Left renal pelvis (tissue), 4 donors: ENCODE data around the gene DPP8. TPM values are rescaled to one million over a fixed set of nuclear protein-coding genes. Genes with fewer than 3 reads are reported as not detected.
A peak's percentile ranks its signal among the peaks of the same experiment; 100 is the strongest.
"Not testable (repeated sequence)": the region's sequence is repeated elsewhere in the genome, so short reads cannot be mapped to it uniquely, and the experiment has no call there.

Experiments
- DNase-seq, 4 donors: peaks; one replicate each; pipeline ENCODE4 v3.0.0-alpha.2; 2013; ENCODE audit warnings: low read depth in 4 of 4, low spot score in 3 of 4
- polyA plus RNA-seq, 4 donors: library from polyadenylated mRNA; unstranded; fragments of 120-200 nt; gene quantifications; one replicate each; pipeline ENCODE4 v1.2.1, GENCODE V29; 2013; ENCODE audit not compliant: insufficient read length in 4 of 4

Gene DPP8
- polyA plus RNA-seq, 4 donors = 22.9 to 30.0 (median 25.9) TPM

DNA sequence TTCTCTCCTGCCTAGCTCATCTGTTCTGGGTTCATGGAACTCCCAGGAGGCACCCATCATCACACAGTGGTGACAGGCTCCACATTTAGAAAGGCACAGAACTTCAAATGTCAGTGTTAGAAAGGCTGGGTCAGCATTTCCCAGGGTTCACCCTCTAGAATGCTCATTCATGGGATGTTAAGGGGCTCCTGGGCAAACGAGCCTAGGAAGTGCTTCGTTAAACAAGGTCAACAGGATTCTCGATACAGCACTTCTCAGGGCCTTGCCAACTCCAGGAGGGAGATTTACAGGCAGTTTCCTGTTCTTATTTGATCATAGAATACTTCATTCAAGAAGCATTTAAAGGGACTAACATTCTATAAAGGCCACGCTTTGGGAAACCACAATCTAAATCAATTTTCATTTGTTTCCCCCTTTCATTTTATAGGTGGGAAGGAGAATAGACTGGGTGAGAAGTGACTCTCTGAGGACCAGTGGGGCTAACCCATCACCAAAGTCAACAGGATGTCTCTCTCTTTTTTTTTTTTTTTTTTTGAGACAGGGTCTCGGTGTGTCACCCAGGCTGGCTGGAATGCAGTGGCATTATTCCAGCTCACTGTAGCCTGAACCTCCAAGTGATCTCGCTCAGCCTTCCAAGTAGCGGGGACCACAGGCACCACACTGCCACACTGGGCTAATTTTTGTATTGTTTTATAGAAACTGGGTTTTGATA is 109.0 kb downstream of the DPP8 start:
- DNase-seq = no peak

DNA sequence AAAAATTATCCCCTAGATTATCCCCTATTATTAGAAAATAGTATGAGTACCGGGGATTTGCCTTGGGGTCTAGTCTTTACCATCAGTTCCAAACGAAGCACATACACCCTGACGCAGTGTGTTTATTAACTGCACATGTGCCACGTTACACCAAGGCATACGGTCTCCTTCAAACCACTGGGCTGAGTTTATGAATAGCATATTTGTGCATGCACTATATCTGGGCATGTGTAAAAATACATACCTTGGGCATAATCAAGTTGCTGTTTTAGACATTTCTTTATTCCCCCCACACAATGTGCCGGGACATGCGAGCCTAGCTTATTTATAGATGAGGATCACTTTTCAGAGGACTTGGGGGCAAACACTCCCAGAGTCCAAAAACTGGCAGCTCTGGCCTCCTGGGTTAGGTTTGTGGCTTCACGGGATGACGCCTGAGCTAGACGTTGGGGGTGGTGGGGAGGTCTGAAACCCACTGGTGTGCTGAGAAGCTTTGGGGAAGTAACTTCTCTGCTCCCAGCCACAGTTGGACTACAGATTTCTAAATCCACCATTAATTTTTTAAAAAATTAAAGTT is 111.0 kb downstream of the DPP8 start:
- DNase-seq = no peak

- DNase-seq = no peak
Measured at GRCh38 chr15:65405791-65406423, 111.6 kb downstream of the DPP8 start.

DNA sequence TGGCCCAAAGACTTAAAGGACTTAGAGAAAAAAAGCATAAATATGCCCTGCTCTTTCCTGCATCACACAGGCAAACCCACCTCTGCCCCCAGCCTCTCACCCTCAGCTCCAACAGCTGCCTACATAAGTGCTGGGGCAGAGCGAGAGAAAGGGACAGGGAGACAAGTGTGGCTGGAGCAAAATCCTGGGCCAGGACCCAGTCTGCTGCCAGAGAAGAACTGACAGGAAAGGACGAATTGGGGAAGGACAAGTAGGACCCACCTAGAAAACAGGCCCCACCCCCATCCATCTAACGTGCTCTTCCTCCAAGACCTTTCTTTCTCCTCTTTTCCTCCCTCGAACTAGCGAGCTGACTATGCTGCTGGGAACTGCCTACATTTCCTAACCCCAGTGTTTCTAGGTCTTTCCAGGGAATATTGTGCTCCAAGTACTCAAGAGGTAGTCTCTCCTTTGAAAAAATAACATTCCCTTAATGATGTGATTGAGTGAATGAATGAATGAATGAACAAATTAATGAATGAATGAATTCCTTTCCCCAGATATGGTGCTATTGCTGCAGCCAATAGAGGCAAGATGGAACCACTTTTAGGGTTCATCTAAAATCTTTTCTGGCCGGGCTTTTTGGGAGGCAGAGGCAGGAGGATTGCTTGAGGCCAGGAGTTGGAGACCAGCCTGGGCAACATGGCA is 113.2 kb downstream of the DPP8 start:
- no peak for DNase-seq

DNA sequence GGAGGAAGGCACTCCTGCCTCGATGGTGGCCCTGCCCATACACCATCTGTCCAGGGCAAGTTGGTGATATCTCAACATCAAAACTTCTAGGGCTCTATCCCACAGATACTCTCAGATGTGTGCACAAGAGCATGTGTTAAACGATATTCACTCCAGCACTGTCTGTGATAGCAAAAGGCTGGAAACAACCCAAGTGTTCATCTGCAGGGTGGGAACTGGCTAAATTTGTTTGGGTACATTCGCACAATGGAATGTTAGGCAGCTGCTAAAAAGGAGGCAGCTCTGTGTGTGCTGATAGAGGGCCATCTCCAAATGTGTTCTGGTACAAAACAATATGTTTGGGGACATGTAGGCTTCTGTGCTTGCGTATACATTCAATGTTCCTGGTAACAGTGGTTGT is 114.5 kb downstream of the DPP8 start:
- DNase-seq = no peak

GRCh38 chr15:65401611-65402240 is 115.8 kb downstream of the DPP8 start:
- no peak for DNase-seq

DNA sequence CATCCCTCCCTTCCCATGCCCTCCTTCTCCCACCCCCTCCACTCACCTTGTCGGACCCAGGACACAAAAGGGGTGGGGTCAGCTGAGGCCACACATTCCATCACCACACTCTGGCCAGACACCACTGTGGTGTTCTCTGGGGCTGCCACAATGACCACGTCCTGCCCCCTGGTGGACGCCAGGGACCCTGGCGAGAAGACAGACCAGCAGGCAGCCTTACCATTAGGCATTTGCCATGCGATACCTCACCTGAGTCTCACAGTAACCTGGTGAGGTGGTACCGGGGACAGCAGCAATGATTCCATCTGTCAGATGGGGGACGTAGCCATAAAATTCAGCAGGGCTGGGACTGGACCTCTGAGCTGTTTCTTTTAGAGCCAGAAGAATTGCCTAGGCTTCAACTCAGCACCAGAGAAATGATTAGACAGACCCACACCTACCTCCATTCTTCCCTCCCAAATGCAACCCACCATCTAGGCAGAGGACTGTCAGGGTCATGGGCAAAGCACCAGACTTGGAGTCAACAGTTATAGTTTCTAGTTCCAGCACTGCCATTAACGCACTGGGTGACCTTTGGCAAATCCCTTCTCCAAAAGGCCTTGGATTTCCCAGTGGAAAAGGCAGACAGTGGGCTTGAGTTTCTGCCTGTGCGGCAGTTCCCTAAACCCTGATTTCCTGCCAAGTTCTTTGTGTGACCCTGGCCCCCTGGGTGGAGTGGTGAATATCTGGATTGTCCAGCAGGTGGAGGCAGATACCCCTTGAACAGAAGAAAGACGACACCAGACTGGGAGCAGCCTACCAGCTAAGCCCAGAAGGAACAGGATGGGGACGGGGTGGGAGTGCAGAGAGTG is 116.5 kb downstream of the DPP8 start:
- peak in 1 of 4 donors; percentile 70 for DNase-seq

GRCh38 chr15:65399997-65400396 is 117.5 kb downstream of the DPP8 start:
- no peak for DNase-seq

- DNase-seq = no peak
Measured at GRCh38 chr15:65399001-65399706, 118.3 kb downstream of the DPP8 start.

DNA sequence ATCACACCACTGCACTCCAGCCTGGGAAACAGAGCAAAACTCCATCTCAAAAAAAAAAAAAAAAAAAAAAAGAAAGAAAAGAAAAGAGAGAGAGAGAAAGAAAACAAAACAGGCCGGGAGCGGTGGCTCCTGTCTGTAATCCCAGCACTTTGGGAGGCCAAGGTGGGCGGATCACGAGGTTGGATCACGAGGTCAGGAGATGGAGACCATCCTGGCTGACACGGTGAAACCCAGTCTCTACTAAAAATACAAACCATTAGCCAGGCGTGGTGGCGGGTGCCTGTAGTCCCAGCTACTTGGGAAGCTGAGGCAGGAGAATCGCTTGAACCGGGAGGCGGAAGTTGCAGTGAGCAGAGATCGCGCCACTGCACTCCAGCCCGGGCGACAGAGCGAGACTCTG is 119.0 kb downstream of the DPP8 start:
- not testable (repeated sequence) for DNase-seq

DNA sequence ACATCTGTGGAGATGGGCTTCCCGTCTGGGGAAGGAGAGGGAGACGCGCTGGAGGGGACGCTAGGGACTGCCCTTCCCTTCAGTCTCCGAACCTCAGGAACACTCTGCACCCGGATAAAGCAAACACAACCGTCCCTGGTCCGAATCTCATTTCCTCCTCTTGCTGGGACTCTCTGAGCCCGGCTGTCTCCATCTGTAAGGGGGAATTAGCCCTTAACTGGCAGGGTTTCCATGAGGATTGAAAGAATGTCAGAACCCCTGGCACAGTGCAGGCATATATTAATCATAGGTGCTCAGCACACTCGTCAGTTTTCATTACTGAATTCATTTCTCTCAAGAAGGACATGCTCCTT is 120.5 kb downstream of the DPP8 start:
- no peak for DNase-seq

DNA sequence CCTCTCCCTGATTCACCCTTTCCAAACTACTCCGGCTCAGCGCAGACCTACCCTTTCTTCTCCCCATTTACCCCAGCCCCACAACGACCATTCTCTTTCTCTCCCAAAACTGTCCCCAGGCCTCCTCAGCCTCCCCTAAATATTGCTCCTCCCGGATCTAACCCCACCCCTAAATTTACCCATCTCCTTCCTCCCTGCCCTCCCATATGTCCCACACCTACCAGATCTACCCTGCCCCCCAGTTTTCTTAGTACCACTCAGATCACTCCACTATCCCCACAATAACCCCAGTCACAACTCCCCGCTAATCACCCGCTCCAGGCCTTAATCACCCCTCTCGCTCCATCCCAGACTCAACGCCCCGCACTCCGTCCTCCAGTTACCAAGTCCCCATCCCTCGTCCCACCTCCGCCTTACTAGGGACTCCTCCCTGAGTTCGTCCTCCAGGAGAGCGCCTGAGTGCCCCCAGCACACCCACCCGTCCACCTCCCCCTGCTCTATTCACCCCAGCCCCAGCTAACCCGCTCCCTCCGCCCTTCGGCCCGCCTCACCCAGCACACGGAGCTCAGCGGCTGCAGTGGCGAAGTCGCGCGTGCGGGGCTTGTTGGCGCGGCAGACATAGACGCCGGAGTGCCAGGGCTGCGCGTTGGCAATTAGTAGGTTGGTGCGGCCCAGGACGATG is 121.1 kb downstream of the DPP8 start:
- DNase-seq = no peak

GRCh38 chr15:65395567-65396202 is 121.8 kb downstream of the DPP8 start:
- no peak for DNase-seq

- DNase-seq = no peak
Measured at GRCh38 chr15:65394936-65395335, 122.6 kb downstream of the DPP8 start.

DNA sequence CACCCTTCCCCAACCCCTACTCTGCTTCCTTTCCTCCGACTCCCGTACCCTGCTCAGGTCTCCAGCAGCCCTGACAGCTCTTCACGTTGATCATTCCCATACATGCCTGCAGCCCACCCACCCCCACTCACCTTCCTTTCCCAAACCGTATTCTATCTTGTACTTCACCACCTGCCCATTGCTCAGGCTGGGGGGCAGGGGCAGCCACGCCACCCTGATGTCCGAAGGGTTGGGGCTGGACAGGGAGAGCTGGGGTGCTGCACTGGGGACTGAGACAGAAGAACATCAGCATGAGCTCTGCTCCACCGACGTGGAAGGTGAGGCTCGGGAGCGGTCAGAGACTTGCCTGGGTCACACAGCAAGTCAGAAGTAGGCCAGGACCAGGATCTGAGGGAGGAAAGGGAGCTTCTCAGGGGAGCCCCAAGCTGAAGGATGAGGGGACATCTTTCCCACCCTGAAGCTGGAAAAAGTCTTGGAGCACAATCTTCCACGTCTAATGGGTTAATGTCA is 123.2 kb downstream of the DPP8 start:
- DNase-seq = no peak

- DNase-seq = no peak
Measured at GRCh38 chr15:65393557-65393956, 123.9 kb downstream of the DPP8 start.

GRCh38 chr15:65393091-65393490 is 124.4 kb downstream of the DPP8 start:
- DNase-seq = no peak
